ENCODE data around the gene TNFSF18. TPM values are rescaled to one million over a fixed set of nuclear protein-coding genes. Genes with fewer than 3 reads are reported as not detected.

The TNFSF18 gene
- polyA plus RNA-seq, 1 donor: 0.18 TPM

DNA sequence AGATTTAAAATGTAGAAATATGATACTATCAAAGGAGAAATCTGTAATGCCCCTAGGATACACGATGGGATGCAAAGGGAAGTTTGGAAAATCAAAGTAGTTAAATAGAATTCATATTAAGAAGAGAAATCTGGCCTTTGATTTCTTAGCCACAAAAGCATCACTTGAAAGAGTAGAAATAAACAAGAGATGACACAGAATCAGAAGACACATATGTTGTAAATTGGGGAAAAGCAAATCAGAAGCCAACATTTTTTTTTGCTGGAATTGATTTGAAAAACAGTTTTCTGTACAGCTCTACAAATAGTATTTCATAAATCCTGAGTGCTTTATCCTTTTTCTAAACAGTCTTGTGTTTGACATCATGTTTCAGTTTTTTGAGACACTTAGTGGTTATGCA lies 12.4 kb upstream of the TNFSF18 start:
- no peaks in the 10 kb centered on the region for H3K9me3 ChIP-seq (ENCODE audit: control insufficient read depth, low read depth, low read length)
- DNase-seq: no peak
- 100% methylated on average over 1 of the region's 1 CpG for WGBS (ENCODE audit: insufficient coverage, low lambda C conversion rate)
- no peak overlapping the region for H3K4me3 ChIP-seq (ENCODE audit: low read length)
- no peaks in the 10 kb centered on the region for H3K36me3 ChIP-seq (ENCODE audit: control insufficient read depth, insufficient read depth, low read length)
- no peaks in the 10 kb centered on the region for H3K4me1 ChIP-seq (ENCODE audit: control insufficient read depth, insufficient read depth, low read length)
- no peak overlapping the region for H3K27ac ChIP-seq (ENCODE audit: low read length)
- H3K27me3 ChIP-seq (ENCODE audit: control insufficient read depth, insufficient read depth, low read length): no peaks in the 10 kb centered on the region

DNA sequence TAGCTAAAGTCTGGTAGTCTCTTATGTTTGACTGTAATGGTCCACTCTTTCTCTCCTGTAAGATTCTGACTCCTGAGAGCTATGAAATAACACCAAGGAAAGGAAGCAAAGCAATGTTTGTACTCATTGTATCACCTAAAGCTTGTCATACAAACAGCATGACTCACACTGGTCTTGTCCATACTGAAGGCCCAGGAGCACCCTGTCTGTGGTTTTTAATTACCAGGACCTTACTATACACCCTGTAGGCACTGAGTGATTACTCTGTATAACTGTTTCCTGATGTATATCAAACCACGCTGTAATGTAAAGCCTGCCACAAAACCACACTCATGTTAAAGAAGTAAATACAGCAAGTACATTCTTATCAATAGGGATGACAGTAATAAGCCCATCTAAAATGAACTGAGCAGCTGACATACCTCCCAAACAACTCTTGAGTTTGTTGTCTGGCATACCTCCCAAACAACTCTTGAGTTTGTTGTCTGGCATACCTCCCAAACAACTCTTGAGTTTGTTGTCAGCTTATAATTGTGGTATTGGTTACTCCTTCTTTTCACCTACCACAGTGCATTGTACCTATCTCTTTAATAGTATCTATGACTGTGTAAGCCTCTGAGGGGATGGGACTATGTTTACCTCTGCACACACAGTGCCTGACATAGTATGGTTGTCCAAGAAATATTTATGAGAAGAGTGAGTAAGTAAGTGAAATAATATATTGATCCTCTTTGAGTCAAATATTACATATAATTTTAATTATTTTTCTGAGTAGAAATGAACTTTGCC lies 11.6 kb upstream of the TNFSF18 start:
- Histone ChIP-seq H3K27ac (ENCODE audit: low read length) (no peak overlapping the region), H3K27me3 (ENCODE audit: control insufficient read depth, insufficient read depth, low read length) (no peaks in the 10 kb centered on the region), H3K4me1 (ENCODE audit: control insufficient read depth, insufficient read depth, low read length) (no peaks in the 10 kb centered on the region), H3K9me3 (ENCODE audit: control insufficient read depth, low read depth, low read length) (no peaks in the 10 kb centered on the region), H3K4me3 (ENCODE audit: low read length) (no peak overlapping the region), H3K36me3 (ENCODE audit: control insufficient read depth, insufficient read depth, low read length) (no peaks in the 10 kb centered on the region)
- no peak for DNase-seq
- WGBS (ENCODE audit: insufficient coverage, low lambda C conversion rate): no CpG with 5 or more reads among the region's 1 CpG

DNA sequence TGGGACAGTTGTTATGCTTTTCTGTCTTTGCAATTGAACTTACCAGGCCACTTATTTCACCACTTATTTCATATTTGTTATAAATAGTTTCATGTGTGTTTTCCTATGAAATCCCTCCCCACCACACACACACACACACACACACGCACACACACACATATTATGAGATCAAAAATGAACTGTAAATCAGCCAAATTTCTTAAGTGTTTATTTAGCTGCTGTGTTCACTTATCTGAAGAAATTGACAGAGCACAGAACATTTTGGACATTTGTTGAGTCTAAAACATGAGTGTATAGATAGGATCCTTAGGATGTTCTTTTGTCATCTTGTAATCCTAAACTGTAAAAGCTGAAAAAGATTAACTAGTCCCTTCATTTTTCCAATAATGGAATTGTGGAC lies 7.8 kb upstream of the TNFSF18 start:
- WGBS (ENCODE audit: insufficient coverage, low lambda C conversion rate): 86% methylated on average over 1 of the region's 1 CpG
- H3K4me1 ChIP-seq (ENCODE audit: control insufficient read depth, insufficient read depth, low read length): no peaks in the 10 kb centered on the region
- no peak overlapping the region for H3K27ac ChIP-seq (ENCODE audit: low read length)
- no peak overlapping the region for H3K4me3 ChIP-seq (ENCODE audit: low read length)
- DNase-seq: no peak
- no peaks in the 10 kb centered on the region for H3K9me3 ChIP-seq (ENCODE audit: control insufficient read depth, low read depth, low read length)
- H3K36me3 ChIP-seq (ENCODE audit: control insufficient read depth, insufficient read depth, low read length): no peaks in the 10 kb centered on the region
- H3K27me3 ChIP-seq (ENCODE audit: control insufficient read depth, insufficient read depth, low read length): no peaks in the 10 kb centered on the region

DNA sequence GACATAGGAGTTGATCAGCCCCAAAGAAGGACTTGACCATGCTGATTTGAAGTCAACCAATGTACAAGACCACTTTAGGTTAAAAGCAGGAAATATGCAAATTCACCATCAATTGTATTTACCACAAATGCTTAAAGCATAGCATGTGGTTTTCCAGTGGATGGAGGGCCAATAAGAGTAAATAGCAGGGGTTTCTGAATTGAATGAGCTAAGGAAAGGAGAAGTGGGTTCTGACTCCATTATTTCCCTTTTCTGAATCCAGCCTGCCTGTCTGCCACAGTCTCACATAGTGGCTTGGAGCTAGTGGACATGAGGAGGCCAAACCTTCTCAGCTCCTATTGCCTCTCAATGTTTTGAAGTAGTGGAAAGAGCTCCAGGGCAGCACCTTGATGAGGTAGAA lies 7.2 kb upstream of the TNFSF18 start:
- no peak for DNase-seq
- Histone ChIP-seq H3K36me3 (ENCODE audit: control insufficient read depth, insufficient read depth, low read length) (no peaks in the 10 kb centered on the region), H3K4me3 (ENCODE audit: low read length) (no peak overlapping the region), H3K4me1 (ENCODE audit: control insufficient read depth, insufficient read depth, low read length) (no peaks in the 10 kb centered on the region), H3K27ac (ENCODE audit: low read length) (no peak overlapping the region), H3K9me3 (ENCODE audit: control insufficient read depth, low read depth, low read length) (no peaks in the 10 kb centered on the region), H3K27me3 (ENCODE audit: control insufficient read depth, insufficient read depth, low read length) (no peaks in the 10 kb centered on the region)

DNA sequence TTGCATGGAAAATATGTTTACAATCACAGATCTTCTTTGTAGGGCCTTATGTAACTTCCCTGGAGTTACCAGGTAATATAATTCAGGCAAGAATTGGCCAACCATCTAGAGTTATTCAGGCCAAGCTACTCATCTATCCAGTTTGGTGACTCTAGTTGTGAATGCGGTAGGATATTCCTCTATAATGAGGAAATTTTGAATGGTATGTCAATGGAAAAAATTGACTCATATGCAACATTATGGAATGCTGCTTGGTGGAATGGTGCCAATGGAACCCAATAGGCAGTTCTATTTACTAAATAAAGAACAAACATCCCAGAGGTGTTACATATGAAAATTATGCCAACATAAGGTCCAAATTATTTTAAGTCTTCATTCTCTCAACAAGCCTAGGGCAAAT lies 5.6 kb upstream of the TNFSF18 start:
- Histone ChIP-seq H3K27me3 (ENCODE audit: control insufficient read depth, insufficient read depth, low read length) (no peaks in the 10 kb centered on the region), H3K4me3 (ENCODE audit: low read length) (no peak overlapping the region), H3K9me3 (ENCODE audit: control insufficient read depth, low read depth, low read length) (no peaks in the 10 kb centered on the region), H3K4me1 (ENCODE audit: control insufficient read depth, insufficient read depth, low read length) (no peaks in the 10 kb centered on the region), H3K27ac (ENCODE audit: low read length) (no peak overlapping the region), H3K36me3 (ENCODE audit: control insufficient read depth, insufficient read depth, low read length) (no peaks in the 10 kb centered on the region)
- no CpG with 5 or more reads among the region's 1 CpG for WGBS (ENCODE audit: insufficient coverage, low lambda C conversion rate)
- no peak for DNase-seq

DNA sequence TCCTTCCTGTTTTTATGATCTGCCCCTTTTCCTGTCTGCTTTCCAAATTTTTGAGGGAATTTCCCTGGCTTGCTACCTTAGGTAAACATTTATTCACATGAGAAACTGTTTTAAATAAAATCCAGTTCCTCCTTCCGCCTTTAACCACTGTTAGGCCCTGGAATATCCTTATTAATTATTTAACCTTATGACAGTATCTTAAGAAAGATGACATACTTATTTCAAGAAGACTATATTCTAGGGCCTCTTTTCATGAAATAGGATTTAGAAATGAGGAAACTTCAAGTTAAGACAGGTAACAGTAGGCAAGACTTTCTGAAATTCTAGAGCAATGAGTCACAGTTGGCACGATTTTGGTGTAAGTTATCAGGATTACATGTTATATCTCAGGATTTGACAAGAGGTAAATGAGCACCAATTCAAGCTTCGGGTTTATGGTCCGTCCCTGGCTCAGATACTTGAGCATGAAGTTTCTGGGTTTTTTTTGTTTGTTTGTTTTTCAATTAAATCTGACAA lies 2.0 kb upstream of the TNFSF18 start:
- H3K9me3 ChIP-seq (ENCODE audit: control insufficient read depth, low read depth, low read length): no peaks in the 10 kb centered on the region
- H3K27ac ChIP-seq (ENCODE audit: low read length): no peak overlapping the region
- no peaks in the 10 kb centered on the region for H3K36me3 ChIP-seq (ENCODE audit: control insufficient read depth, insufficient read depth, low read length)
- WGBS (ENCODE audit: insufficient coverage, low lambda C conversion rate): no CpG with 5 or more reads among the region's 4 CpGs
- no peaks in the 10 kb centered on the region for H3K4me1 ChIP-seq (ENCODE audit: control insufficient read depth, insufficient read depth, low read length)
- no peak overlapping the region for H3K4me3 ChIP-seq (ENCODE audit: low read length)
- no peak for DNase-seq
- no peaks in the 10 kb centered on the region for H3K27me3 ChIP-seq (ENCODE audit: control insufficient read depth, insufficient read depth, low read length)

DNA sequence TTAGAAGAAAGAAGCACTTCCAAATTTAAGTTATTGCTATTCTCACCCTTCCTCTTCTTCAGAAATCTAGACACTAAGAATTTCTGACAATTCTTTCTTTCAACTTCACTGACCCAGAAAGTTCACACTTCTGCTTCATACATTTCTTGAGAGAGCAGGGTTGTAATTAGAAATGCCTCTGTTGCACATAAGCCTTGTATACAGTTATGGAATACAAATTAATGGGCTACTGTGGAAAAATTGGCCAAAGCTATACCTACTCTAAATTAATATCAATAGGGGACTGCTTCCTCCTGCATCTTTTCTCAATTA lies 1.5 kb downstream of the TNFSF18 start:
- Histone ChIP-seq H3K4me3 (ENCODE audit: low read length) (no peak overlapping the region), H3K27ac (ENCODE audit: low read length) (no peak overlapping the region), H3K27me3 (ENCODE audit: control insufficient read depth, insufficient read depth, low read length) (no peaks in the 10 kb centered on the region), H3K9me3 (ENCODE audit: control insufficient read depth, low read depth, low read length) (no peaks in the 10 kb centered on the region), H3K36me3 (ENCODE audit: control insufficient read depth, insufficient read depth, low read length) (no peaks in the 10 kb centered on the region), H3K4me1 (ENCODE audit: control insufficient read depth, insufficient read depth, low read length) (no peaks in the 10 kb centered on the region)
- DNase-seq: no peak

DNA sequence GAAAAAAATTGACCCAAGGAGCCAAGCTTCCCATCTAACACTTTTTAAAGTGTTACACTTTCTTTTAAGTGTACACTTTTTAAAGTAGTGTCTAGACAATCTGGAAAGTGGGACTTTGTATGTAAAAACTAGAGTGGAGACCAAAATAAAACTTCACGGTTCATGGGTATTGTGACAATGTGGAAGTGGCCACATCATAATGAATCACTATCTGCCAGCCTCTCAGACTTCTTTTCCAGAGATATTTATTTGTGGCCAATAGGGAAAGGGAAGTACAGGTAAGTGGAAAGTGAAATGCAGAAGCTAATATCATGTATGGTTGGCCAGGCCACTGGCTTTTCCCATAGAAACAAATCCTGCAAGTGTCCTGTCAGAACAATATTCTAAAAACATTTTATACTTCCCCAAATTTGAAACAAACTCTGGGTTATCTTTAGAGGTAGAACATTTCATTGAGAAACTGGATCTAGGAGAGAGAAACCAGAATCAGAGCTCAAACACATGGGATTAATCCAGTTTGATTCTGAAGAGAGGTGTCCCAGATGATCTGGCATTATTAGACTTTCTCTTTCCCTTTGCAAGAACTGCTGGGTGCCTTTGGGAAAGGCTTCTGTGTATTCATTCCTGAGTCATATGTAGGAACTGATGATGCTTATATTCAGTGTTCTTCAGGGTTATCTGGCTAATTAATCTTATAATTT lies 2.0 kb downstream of the TNFSF18 start:
- no peak overlapping the region for H3K4me3 ChIP-seq (ENCODE audit: low read length)
- H3K36me3 ChIP-seq (ENCODE audit: control insufficient read depth, insufficient read depth, low read length): no peaks in the 10 kb centered on the region
- H3K27me3 ChIP-seq (ENCODE audit: control insufficient read depth, insufficient read depth, low read length): no peaks in the 10 kb centered on the region
- no peak for DNase-seq
- no CpG with 5 or more reads among the region's 1 CpG for WGBS (ENCODE audit: insufficient coverage, low lambda C conversion rate)
- no peaks in the 10 kb centered on the region for H3K9me3 ChIP-seq (ENCODE audit: control insufficient read depth, low read depth, low read length)
- H3K27ac ChIP-seq (ENCODE audit: low read length): no peak overlapping the region
- H3K4me1 ChIP-seq (ENCODE audit: control insufficient read depth, insufficient read depth, low read length): no peaks in the 10 kb centered on the region

DNA sequence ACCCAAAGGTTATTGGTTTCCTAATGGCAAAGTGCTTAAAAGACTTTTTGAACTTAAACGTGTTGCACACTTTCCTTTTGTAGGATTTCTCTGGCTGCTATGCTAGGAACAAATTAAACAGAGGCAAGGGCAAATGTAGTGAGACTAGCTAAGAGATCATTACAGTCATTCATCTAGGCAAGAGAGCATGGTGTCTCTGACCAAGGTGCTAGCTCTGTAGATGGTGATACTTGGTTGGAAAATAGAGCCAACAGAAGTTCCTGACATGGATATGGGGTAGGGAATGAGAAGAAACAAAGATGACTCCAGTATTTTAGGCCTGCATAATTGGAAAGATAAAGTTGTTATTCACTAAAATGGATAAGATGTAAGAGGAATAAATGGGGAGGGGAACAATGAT lies 6.1 kb downstream of the TNFSF18 start:
- Histone ChIP-seq H3K4me3 (ENCODE audit: low read length) (no peak overlapping the region), H3K4me1 (ENCODE audit: control insufficient read depth, insufficient read depth, low read length) (no peaks in the 10 kb centered on the region), H3K36me3 (ENCODE audit: control insufficient read depth, insufficient read depth, low read length) (no peaks in the 10 kb centered on the region), H3K9me3 (ENCODE audit: control insufficient read depth, low read depth, low read length) (no peaks in the 10 kb centered on the region), H3K27ac (ENCODE audit: low read length) (no peak overlapping the region), H3K27me3 (ENCODE audit: control insufficient read depth, insufficient read depth, low read length) (no peaks in the 10 kb centered on the region)
- DNase-seq: no peak
- WGBS (ENCODE audit: insufficient coverage, low lambda C conversion rate): no CpG with 5 or more reads among the region's 1 CpG

DNA sequence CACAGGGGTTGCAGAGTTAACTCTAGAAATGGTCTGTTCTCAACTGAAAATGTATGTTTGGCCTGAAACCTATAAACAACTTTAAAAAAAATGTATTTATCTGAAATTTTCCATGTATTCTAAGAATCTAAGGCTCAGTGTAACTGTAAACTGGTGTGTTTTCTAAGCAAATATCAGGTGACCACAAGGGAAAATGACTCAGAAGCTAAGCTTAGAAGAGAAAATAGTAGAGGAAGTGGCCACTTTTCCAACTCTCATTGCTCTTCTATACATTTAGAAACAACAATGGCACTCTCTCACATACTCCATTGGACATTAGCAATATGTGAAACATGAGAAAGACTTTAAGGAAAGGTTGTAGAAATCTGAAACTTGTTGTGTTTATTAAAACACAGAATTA lies 7.5 kb downstream of the TNFSF18 start:
- H3K9me3 ChIP-seq (ENCODE audit: control insufficient read depth, low read depth, low read length): no peaks in the 10 kb centered on the region
- no peaks in the 10 kb centered on the region for H3K36me3 ChIP-seq (ENCODE audit: control insufficient read depth, insufficient read depth, low read length)
- H3K4me1 ChIP-seq (ENCODE audit: control insufficient read depth, insufficient read depth, low read length): no peaks in the 10 kb centered on the region
- no peak for DNase-seq
- no peaks in the 10 kb centered on the region for H3K27me3 ChIP-seq (ENCODE audit: control insufficient read depth, insufficient read depth, low read length)
- no peak overlapping the region for H3K4me3 ChIP-seq (ENCODE audit: low read length)
- H3K27ac ChIP-seq (ENCODE audit: low read length): no peak overlapping the region

DNA sequence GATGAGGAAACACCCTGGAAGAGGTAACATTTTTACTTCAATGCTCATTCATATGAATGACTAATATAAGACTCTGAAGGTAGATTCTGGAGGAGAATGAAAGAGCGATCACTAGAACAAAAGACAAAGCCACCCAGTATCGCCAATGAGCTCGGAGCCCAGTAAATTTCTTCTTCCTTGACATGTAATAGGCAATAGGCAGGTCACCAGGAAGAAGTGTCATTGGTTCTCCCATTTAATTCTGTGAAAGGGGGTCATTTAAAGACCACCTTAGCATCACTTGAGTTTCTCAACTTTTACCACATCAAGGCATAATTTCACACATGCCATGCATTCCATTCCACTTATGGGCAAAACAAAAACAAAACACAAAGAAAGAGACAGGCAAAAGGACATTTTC lies 7.9 kb downstream of the TNFSF18 start:
- no peak for DNase-seq
- H3K9me3 ChIP-seq (ENCODE audit: control insufficient read depth, low read depth, low read length): no peaks in the 10 kb centered on the region
- H3K27me3 ChIP-seq (ENCODE audit: control insufficient read depth, insufficient read depth, low read length): no peaks in the 10 kb centered on the region
- no peaks in the 10 kb centered on the region for H3K4me1 ChIP-seq (ENCODE audit: control insufficient read depth, insufficient read depth, low read length)
- 100% methylated on average over 2 of the region's 3 CpGs for WGBS (ENCODE audit: insufficient coverage, low lambda C conversion rate)
- H3K27ac ChIP-seq (ENCODE audit: low read length): no peak overlapping the region
- no peak overlapping the region for H3K4me3 ChIP-seq (ENCODE audit: low read length)
- H3K36me3 ChIP-seq (ENCODE audit: control insufficient read depth, insufficient read depth, low read length): no peaks in the 10 kb centered on the region
